ENCODE measurements around the gene ADCK2.
"Not testable (repeated sequence)": the region's sequence is repeated elsewhere in the genome, so short reads cannot be mapped to it uniquely, and the experiment has no call there.

ADCK2 gene

GRCh38 chr7:140646931-140647647 lies 25.7 kb upstream of the ADCK2 start:
- DNase-seq: peak; percentile 93

- DNase-seq: no peak
Measured at GRCh38 chr7:140649556-140650205, 23.1 kb upstream of the ADCK2 start.

- DNase-seq: no peak
Measured at GRCh38 chr7:140650367-140650766, 22.4 kb upstream of the ADCK2 start.

GRCh38 chr7:140653319-140654108 lies 19.2 kb upstream of the ADCK2 start:
- peak; percentile 95 for DNase-seq

GRCh38 chr7:140654109-140654387 lies 18.7 kb upstream of the ADCK2 start:
- no peak for DNase-seq

GRCh38 chr7:140654661-140655060 lies 18.1 kb upstream of the ADCK2 start:
- DNase-seq: no peak

GRCh38 chr7:140655511-140656408 lies 17.0 kb upstream of the ADCK2 start:
- DNase-seq: no peak

GRCh38 chr7:140656548-140657515 lies 15.9 kb upstream of the ADCK2 start:
- DNase-seq: peak; percentile 49

GRCh38 chr7:140657891-140658290 lies 14.9 kb upstream of the ADCK2 start:
- no peak for DNase-seq

GRCh38 chr7:140659856-140660255 lies 12.9 kb upstream of the ADCK2 start:
- DNase-seq: no peak

GRCh38 chr7:140661124-140661523 lies 11.6 kb upstream of the ADCK2 start:
- DNase-seq: no peak

GRCh38 chr7:140662938-140663337 lies 9.8 kb upstream of the ADCK2 start:
- not testable (repeated sequence) for DNase-seq

GRCh38 chr7:140667476-140667875 lies 5.3 kb upstream of the ADCK2 start:
- DNase-seq: no peak

- DNase-seq: no peak
Measured at GRCh38 chr7:140668641-140669040, 4.1 kb upstream of the ADCK2 start.

- no peak for DNase-seq
Measured at GRCh38 chr7:140669352-140669751, 3.4 kb upstream of the ADCK2 start.

- not testable (repeated sequence) for DNase-seq
Measured at GRCh38 chr7:140669862-140670261, 2.9 kb upstream of the ADCK2 start.

GRCh38 chr7:140670343-140670935 lies 2.3 kb upstream of the ADCK2 start:
- DNase-seq: no peak

GRCh38 chr7:140671966-140672365 lies 779 bp upstream of the ADCK2 start:
- no peak for DNase-seq

- DNase-seq: peak; percentile 75
Measured at GRCh38 chr7:140673063-140673773, 473 bp downstream of the ADCK2 start.

GRCh38 chr7:140673774-140674155 lies 1.0 kb downstream of the ADCK2 start:
- DNase-seq: peak; percentile 26

GRCh38 chr7:140674356-140674800 lies 1.6 kb downstream of the ADCK2 start:
- DNase-seq: no peak
